Heart right ventricle (tissue), 16 donors: ENCODE data around the gene HAO1. TPM values are rescaled to one million over a fixed set of nuclear protein-coding genes. Genes with fewer than 3 reads are reported as not detected.

Source experiments
- ATAC-seq, 8 donors: fragments of 200-7000 bp; cut with Tn5 transposase; one replicate each; pipeline ENCODE4 v1.9.1; 2020; ENCODE audit warnings: mild to moderate bottlenecking in 8 of 8, moderate library complexity in 8 of 8, moderate number of reproducible peaks in 1 of 8
- DNase-seq, 2 donors: peaks; one replicate each; pipeline ENCODE4 v3.0.0-alpha.2; 2020
- H3K27ac ChIP-seq, 10 donors: fragments of 200-600 bp; sonication (generic) in 2 of 10; one replicate each; pipeline versions ENCODE4 v1.5.0 to v1.8.0; 2020 to 2022; ENCODE audit warnings: mild to moderate bottlenecking in 3 of 10
- H3K27me3 ChIP-seq, 7 donors: fragments of 200-600 bp; one replicate each; pipeline ENCODE4 v1.8.0; 2021 to 2022; ENCODE audit warnings: mild to moderate bottlenecking in 2 of 7
- H3K36me3 ChIP-seq, 9 donors: fragments of 200-600 bp; sonication (generic) in 1 of 9; one replicate each; pipeline versions ENCODE4 v1.5.0 to v1.8.0; 2020 to 2022; ENCODE audit warnings: mild to moderate bottlenecking in 2 of 9
- H3K4me1 ChIP-seq, 9 donors: fragments of 200-600 bp; sonication (generic) in 1 of 9; one replicate each; pipeline versions ENCODE4 v1.5.0 to v1.8.0; 2020 to 2022; ENCODE audit warnings: mild to moderate bottlenecking in 4 of 9
- H3K4me3 ChIP-seq, 10 donors: fragments of 200-600 bp; sonication (generic) in 2 of 10; one replicate each; pipeline versions ENCODE4 v1.5.0 to v1.8.0; 2020 to 2022; ENCODE audit warnings: mild to moderate bottlenecking in 7 of 10, moderate library complexity in 2 of 10
- H3K9me3 ChIP-seq, 11 donors: fragments of 200-600 bp in 10 of 11; sonication (generic) in 2 of 11; one replicate each; pipeline versions ENCODE4 v1.5.0 to v1.8.0; 2013 to 2022; ENCODE audit warnings: mild to moderate bottlenecking in 2 of 11, control low read depth in 1 of 11, moderate library complexity in 1 of 11
- WGBS, 2 donors: extraction: QIAGEN DNeasy Blood & Tissue Kit; methylation state at CpG; one replicate each; pipeline ENCODE4 v1.1.7; 2013; ENCODE audit warnings: inconsistent platforms in 1 of 2; 5-methylcytosine and 5-hydroxymethylcytosine counted together
- intact Hi-C, 10 donors: fragments of 100-400 bp; cut with DNase I; formaldehyde crosslinking; loops; one replicate each; pipeline versions ENCODE4 v1.11.1 to v1.14.2; 2022
- polyA plus RNA-seq, 2 donors: library from polyadenylated mRNA; stranded (reverse); fragments of 200-250 nt; gene quantifications; one replicate each; pipeline ENCODE4 v1.2.3, GENCODE V29; 2013
- total RNA-seq, 10 donors: library from RNA; stranded (reverse); fragmentation: NEBNext Ultra II Directional in 3 of 10; extraction: Animal tissue kit (Norgen Biotek cat#: 25700) in 3 of 10; gene quantifications; one replicate each; pipeline versions ENCODE4 v1.2.1 to v1.2.4, GENCODE V29; 2021 to 2023
- TF ChIP-seq, protein P1 (sequence below), 9 donors: fragments of 200-600 bp; sonication (generic) in 2 of 9; IDR thresholded peaks; one replicate each; pipeline versions ENCODE4 v1.5.0 to v1.8.0; 2021 to 2022; ENCODE audit warnings: antibody characterized with exemption in 9 of 9, mild to moderate bottlenecking in 5 of 9, moderate library complexity in 1 of 9
- donor health status: Arrhythmogenic right ventricular cardiomyopathy.
- donor health status: ischemic (EF 13 %, LVEDD 7.1; RV severe dilation, severe dysfunction).
- donor health status: healthy with polysubstance abuse.
- donor health status: DM: no; HTN: yes; CAD: no.
- donor health status: DM: no; HTN: no; CAD: no.
- donor health status: ischemic (EF 25% LVEDD 6.9; RV normal size, moderate dysfunction).
- donor health status: ischemic (EF 25% LVEDD 5.7; RV mildly dilated, moderate dysfunction).
- donor health status: healthy.
- donor health status: DM: yes; HTN: yes; CAD: no.
- donor health status: Ischemic cardiomyopathy.
- donor health status: ischemic (EF 35%, LVEDD 5.7; RV mildly dilated, moderate dysfunction).
- donor health status: nonischemic (EF 11% LVEDD 7.7; RV severe dilation, severe dysfunction).
- donor health status: DM: yes; HTN: yes; CAD: no.
- donor health status: PGD.
- donor health status: ischemic (EF 29% LVEDD 5.4; RV normal size, mild dysfunction).
- donor health status: nonischemic (EF 23%, LVEDD 6.1; RV moderate dilation, normal function).

The HAO1 gene
- total and polyA plus RNA-seq, 12 donors = not detected

- H3K27ac ChIP-seq = no peak overlapping the region
- H3K27me3 ChIP-seq = no peaks in the 10 kb centered on the region
- H3K9me3 ChIP-seq = no peaks in the 10 kb centered on the region
- no peak for ATAC-seq
- no peak overlapping the region for H3K4me3 ChIP-seq
- peaks cover 0 to 17% (median 4%) of the 10 kb centered on the region in 9 donors for H3K4me1 ChIP-seq
- H3K36me3 ChIP-seq = no peaks in the 10 kb centered on the region
- TF ChIP-seq, protein P1, sequence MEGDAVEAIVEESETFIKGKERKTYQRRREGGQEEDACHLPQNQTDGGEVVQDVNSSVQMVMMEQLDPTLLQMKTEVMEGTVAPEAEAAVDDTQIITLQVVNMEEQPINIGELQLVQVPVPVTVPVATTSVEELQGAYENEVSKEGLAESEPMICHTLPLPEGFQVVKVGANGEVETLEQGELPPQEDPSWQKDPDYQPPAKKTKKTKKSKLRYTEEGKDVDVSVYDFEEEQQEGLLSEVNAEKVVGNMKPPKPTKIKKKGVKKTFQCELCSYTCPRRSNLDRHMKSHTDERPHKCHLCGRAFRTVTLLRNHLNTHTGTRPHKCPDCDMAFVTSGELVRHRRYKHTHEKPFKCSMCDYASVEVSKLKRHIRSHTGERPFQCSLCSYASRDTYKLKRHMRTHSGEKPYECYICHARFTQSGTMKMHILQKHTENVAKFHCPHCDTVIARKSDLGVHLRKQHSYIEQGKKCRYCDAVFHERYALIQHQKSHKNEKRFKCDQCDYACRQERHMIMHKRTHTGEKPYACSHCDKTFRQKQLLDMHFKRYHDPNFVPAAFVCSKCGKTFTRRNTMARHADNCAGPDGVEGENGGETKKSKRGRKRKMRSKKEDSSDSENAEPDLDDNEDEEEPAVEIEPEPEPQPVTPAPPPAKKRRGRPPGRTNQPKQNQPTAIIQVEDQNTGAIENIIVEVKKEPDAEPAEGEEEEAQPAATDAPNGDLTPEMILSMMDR (IDR thresholded peaks at IDR 0.05) = no peak
- intact Hi-C loops = loop anchor here in 4 of 10 donors (5.0 to 10.0 kb wide), 5 partner anchors 228 to 1713 kb away; no protein-coding TSS in a partner anchor
- DNase-seq = no peak
- 83 to 84% methylated on average over 1 of the region's 1 CpG for WGBS, 2 donors
These were observed 84.7 kb downstream of the HAO1 start for GRCh38 chr20:7855545-7855944.

- TF ChIP-seq, protein P1 (IDR thresholded peaks at IDR 0.05) = no peak
- Histone ChIP-seq H3K4me1 (peaks cover 0 to 8% (median 0%) of the 10 kb centered on the region in 9 donors), H3K9me3 (no peaks in the 10 kb centered on the region), H3K36me3 (no peaks in the 10 kb centered on the region), H3K27ac (no peak overlapping the region), H3K4me3 (no peak overlapping the region), H3K27me3 (peaks cover 0 to 3% (median 0%) of the 10 kb centered on the region in 7 donors)
- DNase-seq = no peak
- ATAC-seq = no peak
- intact Hi-C loops = loop anchor here in 2 of 10 donors (10.0 kb wide), 2 partner anchors 549 to 1029 kb away; no protein-coding TSS in a partner anchor
These were observed 86.8 kb downstream of the HAO1 start for GRCh38 chr20:7853493-7853892.

DNA sequence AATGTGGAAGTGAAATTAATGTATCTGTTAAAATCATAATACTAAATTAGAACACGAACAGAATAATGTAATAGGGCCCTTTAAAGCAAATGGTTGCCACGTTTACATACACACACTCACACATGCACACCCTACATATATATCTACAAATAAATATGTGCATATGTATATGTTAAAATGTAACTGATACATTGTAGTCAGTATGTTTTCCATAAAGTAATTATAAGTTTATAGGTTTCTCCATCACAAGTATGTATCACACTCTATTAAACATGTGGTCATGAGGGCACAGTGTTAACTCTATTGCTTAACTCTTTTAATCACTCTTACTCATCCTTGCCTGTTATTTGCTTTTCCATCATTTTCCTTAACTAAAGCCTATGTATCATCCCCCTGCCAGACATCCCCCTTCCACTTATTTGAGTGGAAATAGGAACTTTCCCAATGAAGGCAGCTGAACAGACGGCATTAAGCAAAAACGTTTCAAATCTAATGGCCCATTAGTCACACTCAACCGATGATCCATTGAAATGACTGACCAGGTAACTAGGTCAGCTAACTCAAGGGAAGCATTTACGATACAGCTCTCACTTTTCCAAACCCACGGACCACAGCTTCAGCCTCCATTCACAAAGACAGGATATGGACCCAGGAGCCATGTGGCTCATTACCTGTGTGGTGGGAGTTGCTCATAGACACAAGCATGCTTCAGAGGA lies 89.3 kb downstream of the HAO1 start:
- intact Hi-C loops = loop anchor here in 2 of 10 donors (10.0 kb wide), 2 partner anchors 546 to 1026 kb away; no protein-coding TSS in a partner anchor

GRCh38 chr20:7849675-7850074 lies 90.6 kb downstream of the HAO1 start:
- Histone ChIP-seq H3K27me3 (peaks cover 0 to 3% (median 0%) of the 10 kb centered on the region in 7 donors), H3K4me3 (no peak overlapping the region), H3K36me3 (no peaks in the 10 kb centered on the region), H3K27ac (no peak overlapping the region), H3K9me3 (no peaks in the 10 kb centered on the region), H3K4me1 (peaks cover 0 to 8% (median 0%) of the 10 kb centered on the region in 9 donors)
- intact Hi-C loops = loop anchor here in 2 of 10 donors (10.0 kb wide), 2 partner anchors 545 to 1025 kb away; no protein-coding TSS in a partner anchor
- TF ChIP-seq, protein P1 (IDR thresholded peaks at IDR 0.05) = no peak
- DNase-seq (no peak), ATAC-seq (no peak)
- 95 to 100% methylated on average over 2 of the region's 2 CpGs for WGBS, 2 donors

More for the DNA sequence above, 89.3 kb downstream of the HAO1 start:
- TF ChIP-seq, protein P1 (IDR thresholded peaks at IDR 0.05) = no peak
- Histone ChIP-seq H3K27me3 (peaks cover 0 to 3% (median 0%) of the 10 kb centered on the region in 7 donors), H3K4me1 (peaks cover 0 to 8% (median 0%) of the 10 kb centered on the region in 9 donors), H3K4me3 (no peak overlapping the region), H3K27ac (no peak overlapping the region), H3K36me3 (no peaks in the 10 kb centered on the region), H3K9me3 (no peaks in the 10 kb centered on the region)
- ATAC-seq (no peak), DNase-seq (no peak)
- WGBS, 2 donors = 88% methylated on average over 7 of the region's 7 CpGs
